H1 (cell line): ENCODE results near the gene SLC39A13. TPM values are rescaled to one million over a fixed set of nuclear protein-coding genes. Genes with fewer than 3 reads are reported as not detected.
A peak's percentile ranks its signal among the peaks of the same experiment; 100 is the strongest.

Experiments used
- CTCF ChIA-PET: fragments of 300-600 bp; sonication (Branson Sonifier 250); formaldehyde crosslinking; loops from one replicate; lab custom pipeline; 2021; ENCODE audit not compliant: partially characterized antibody; lab: Charles Lee
- POLR2A ChIA-PET: fragments of 300-600 bp; sonication (Branson Sonifier 250); formaldehyde crosslinking; loops from one replicate; lab custom pipeline; 2021; ENCODE audit warnings: inconsistent platforms; ENCODE audit not compliant: partially characterized antibody; lab: Charles Lee
- DNase-seq, 2 experiments: peaks; one replicate each; pipeline versions ENCODE4 v3.0.0 to v3.0.0-alpha.2; 2010 to 2022; ENCODE audit warnings: low spot score in 2 of 2, low read depth in 1 of 2, mixed read lengths in 1 of 2
- FAIRE-seq: peaks from 2 replicates; lab custom pipeline; 2011; peaks lifted over from hg19 to GRCh38; lab: Jason Lieb, UNC
- H2AFZ ChIP-seq: 2 replicates; pipeline ENCODE4 v1.8.1; 2012; ENCODE audit warnings: low read length, inconsistent platforms
- H2AK5ac ChIP-seq: 2 replicates; pipeline ENCODE4 v1.6.1; 2013; ENCODE audit warnings: low read depth, low read length
- H2BK120ac ChIP-seq: replicated peaks from 2 replicates; pipeline ENCODE3; 2013; ENCODE audit warnings: low read depth, low read length, inconsistent platforms
- H2BK12ac ChIP-seq: 2 replicates; pipeline ENCODE4 v1.6.1; 2013; ENCODE audit warnings: low read depth, low read length
- H2BK15ac ChIP-seq: 2 replicates; pipeline ENCODE4 v1.6.1; 2013; ENCODE audit warnings: low read length
- H2BK20ac ChIP-seq: 2 replicates; pipeline ENCODE4 v1.6.1; 2013; ENCODE audit warnings: low read length
- H2BK5ac ChIP-seq: 2 replicates; pipeline ENCODE4 v1.6.1; 2013; ENCODE audit warnings: low read depth, low read length
- H3K14ac ChIP-seq: 2 replicates; pipeline ENCODE4 v1.6.1; 2013; ENCODE audit warnings: inconsistent platforms; ENCODE audit not compliant: insufficient read length
- H3K18ac ChIP-seq: 2 replicates; pipeline ENCODE4 v1.6.1; 2013; ENCODE audit warnings: low read length; ENCODE audit errors: extremely low read depth
- H3K23ac ChIP-seq: 2 replicates; pipeline ENCODE4 v1.6.1; 2013; ENCODE audit warnings: inconsistent platforms; ENCODE audit not compliant: insufficient read length
- H3K23me2 ChIP-seq: 2 replicates; pipeline ENCODE4 v1.6.1; 2013; ENCODE audit warnings: low read depth, low read length
- H3K27ac ChIP-seq: 2 replicates; pipeline ENCODE4 v1.6.1; 2011; ENCODE audit warnings: low read depth, low read length, inconsistent platforms
- H3K27me3 ChIP-seq, 4 experiments: replicated peaks in 1 of 4; 1 replicate in 1 of 4; 2 replicates in 3 of 4; pipeline versions ENCODE4 v1.6.1 to v1.8.1; 2011 to 2013; ENCODE audit warnings: low read length in 3 of 4, mild to moderate bottlenecking in 3 of 4, inconsistent platforms in 2 of 4, mixed read lengths in 2 of 4, moderate library complexity in 1 of 4; ENCODE audit not compliant: control insufficient read depth in 3 of 4, insufficient read depth in 3 of 4; ENCODE audit errors: extremely low read depth in 1 of 4
- H3K36me3 ChIP-seq, 4 experiments: 2 replicates each; pipeline versions ENCODE4 v1.6.1 to v1.8.1; 2011 to 2013; ENCODE audit warnings: mild to moderate bottlenecking in 4 of 4, low read length in 3 of 4, moderate library complexity in 2 of 4, control low read depth in 1 of 4, inconsistent platforms in 1 of 4; ENCODE audit not compliant: insufficient read depth in 4 of 4, control insufficient read depth in 2 of 4
- H3K4ac ChIP-seq: replicated peaks from 2 replicates; pipeline ENCODE3; 2013; ENCODE audit warnings: low read length, low read depth, mixed read lengths, inconsistent platforms; ENCODE audit not compliant: insufficient read length
- H3K4me1 ChIP-seq, 4 experiments: replicated peaks in 1 of 4; 1 replicate in 1 of 4; 2 replicates in 3 of 4; pipeline versions ENCODE4 v1.6.1 to v1.8.1; 2011 to 2013; ENCODE audit warnings: low read length in 3 of 4, inconsistent platforms in 2 of 4, mixed read lengths in 1 of 4; ENCODE audit not compliant: insufficient read depth in 4 of 4, control insufficient read depth in 3 of 4
- H3K4me2 ChIP-seq, 2 experiments: 2 replicates each; pipeline versions ENCODE4 v1.6.1 to v1.8.1; 2011 to 2013; ENCODE audit warnings: low read depth in 2 of 2, low read length in 2 of 2, control low read depth in 1 of 2, inconsistent platforms in 1 of 2, mild to moderate bottlenecking in 1 of 2; ENCODE audit not compliant: insufficient read depth in 1 of 2
- H3K4me3 ChIP-seq, 4 experiments: fragments of 200-600, 300-600 bp in 1 of 4; sonication (generic), shearing (Covaris generic), sonication (Bioruptor Twin) in 1 of 4; 2 replicates each; pipeline versions ENCODE4 v1.5.1 to v1.8.1; 2011 to 2016; ENCODE audit warnings: low read length in 4 of 4, low read depth in 3 of 4, control low read depth in 2 of 4, inconsistent platforms in 2 of 4, mild to moderate bottlenecking in 2 of 4, mixed read lengths in 1 of 4, moderate library complexity in 1 of 4; ENCODE audit not compliant: insufficient read depth in 2 of 4; ENCODE audit errors: extremely low read depth in 1 of 4
- H3K56ac ChIP-seq: replicated peaks from 2 replicates; pipeline ENCODE3; 2013; ENCODE audit warnings: low read depth, mild to moderate bottlenecking, mixed read lengths, low read length, inconsistent platforms; ENCODE audit not compliant: insufficient read length
- H3K79me1 ChIP-seq: 2 replicates; pipeline ENCODE4 v1.6.1; 2013; ENCODE audit warnings: low read depth, low read length, control low read depth
- H3K79me2 ChIP-seq, 2 experiments: 2 replicates each; pipeline versions ENCODE4 v1.6.1 to v1.8.1; 2012 to 2013; ENCODE audit warnings: low read length in 2 of 2, mild to moderate bottlenecking in 2 of 2, inconsistent platforms in 1 of 2; ENCODE audit not compliant: insufficient read depth in 2 of 2, control insufficient read depth in 1 of 2
- H3K9ac ChIP-seq, 4 experiments: replicated peaks in 1 of 4; 1 replicate in 1 of 4; 2 replicates in 3 of 4; pipeline versions ENCODE4 v1.6.1 to v1.8.1; 2011 to 2013; ENCODE audit warnings: low read depth in 3 of 4, low read length in 3 of 4, control low read depth in 2 of 4, mild to moderate bottlenecking in 2 of 4, moderate library complexity in 2 of 4, inconsistent platforms in 1 of 4; ENCODE audit errors: extremely low read depth in 1 of 4
- H3K9me3 ChIP-seq, 2 experiments: 2 replicates each; pipeline versions ENCODE4 v1.6.1 to v1.8.1; 2012 to 2013; ENCODE audit warnings: mild to moderate bottlenecking in 2 of 2, moderate library complexity in 2 of 2, control low read depth in 1 of 2, inconsistent platforms in 1 of 2, low read depth in 1 of 2, low read length in 1 of 2, mixed read lengths in 1 of 2; ENCODE audit not compliant: insufficient read depth in 2 of 2
- H4K20me1 ChIP-seq, 2 experiments: replicated peaks in 1 of 2; 2 replicates each; pipeline versions ENCODE3 to v1.8.1; 2011 to 2013; ENCODE audit warnings: inconsistent platforms in 2 of 2, low read length in 2 of 2, mild to moderate bottlenecking in 1 of 2; ENCODE audit not compliant: insufficient read depth in 2 of 2, control insufficient read depth in 1 of 2
- H4K5ac ChIP-seq: 2 replicates; pipeline ENCODE4 v1.6.1; 2013; ENCODE audit warnings: low read length, low read depth, mixed read lengths, inconsistent platforms; ENCODE audit not compliant: insufficient read length
- H4K8ac ChIP-seq: 2 replicates; pipeline ENCODE4 v1.8.0; 2013; ENCODE audit warnings: mild to moderate bottlenecking, moderate library complexity, low read length, inconsistent platforms; ENCODE audit not compliant: insufficient read depth; ENCODE audit errors: extremely low read depth
- H4K91ac ChIP-seq: replicated peaks from 2 replicates; pipeline ENCODE3; 2013; ENCODE audit warnings: low read length, mixed read lengths, inconsistent platforms; ENCODE audit not compliant: insufficient read length
- HDAC6 ChIP-seq: IDR thresholded peaks from one replicate; pipeline ENCODE4 v1.7.1; 2012; ENCODE audit warnings: low read depth, mild to moderate bottlenecking, inconsistent platforms, low read length, moderate library complexity
- TEAD4 ChIP-seq: IDR thresholded peaks from 2 replicates; pipeline ENCODE4 v1.6.1; 2012; ENCODE audit warnings: low read depth, low read length, inconsistent platforms, mixed read lengths
- YY1 ChIP-seq: IDR thresholded peaks from 2 replicates; pipeline ENCODE4 v1.6.1; 2011; ENCODE audit warnings: low read depth, mild to moderate bottlenecking, low read length
- WGBS, 2 experiments: shearing (Covaris generic) in 1 of 2; methylation state at CpG; one replicate each; pipeline versions ENCODE4 v1.1.6 to v1.1.7; 2013 to 2015; ENCODE audit warnings: low lambda C conversion rate in 2 of 2, mixed read lengths in 2 of 2, inconsistent platforms in 1 of 2, low coverage in 1 of 2, missing lambda C conversion rate in 1 of 2; ENCODE audit not compliant: insufficient replicate concordance in 2 of 2, insufficient coverage in 1 of 2, insufficient read length in 1 of 2; ENCODE audit errors: extremely low coverage in 1 of 2, missing lambda C conversion rate in 1 of 2; 5-methylcytosine and 5-hydroxymethylcytosine counted together
- polyA plus RNA-seq, 7 experiments: library from polyadenylated mRNA; depleted of rRNA in 3 of 7; stranded (reverse) in 5 of 7; unstranded in 2 of 7; fragments of >200 nt in 5 of 7; fragments of 200-250 nt in 2 of 7; gene quantifications; 1 replicate in 5 of 7; 2 replicates in 1 of 7; 4 replicates in 1 of 7; pipeline versions ENCODE4 v1.2.1 to v1.2.3, GENCODE V29; 2011 to 2013; ENCODE audit warnings: missing spikeins in 2 of 7, mixed read lengths in 2 of 7
- total RNA-seq: library from RNA; stranded (reverse); fragmentation: NEBNext Ultra II Directional; extraction: Animal tissue kit (Norgen Biotek cat#: 25700); gene quantifications from 2 replicates; pipeline ENCODE4 v1.2.1, GENCODE V29; 2021

Gene SLC39A13
- total and polyA plus RNA-seq, 2 of the 8 experiments (the other 6 are each of a cell fraction or from before 2014, with no cell fraction given), result 23.2 to 30.0 TPM

- Histone ChIP-seq H3K4me2 (no peak overlapping the region), H2BK12ac (no peak overlapping the region), H3K9me3 (no peaks in the 10 kb centered on the region), H4K8ac (no peak overlapping the region), H2BK20ac (no peak overlapping the region), H2BK120ac (no peak overlapping the region), H4K5ac (no peak overlapping the region), H2AFZ (no peak overlapping the region), H3K4me3 (no peak overlapping the region), H3K4me1 (no peaks in the 10 kb centered on the region; a peak in 2 of 7 replicates), H4K91ac (no peak overlapping the region), H3K56ac (no peak overlapping the region), H3K23ac (no peak overlapping the region), H3K23me2 (no peaks in the 10 kb centered on the region), H3K4ac (no peak overlapping the region), H3K36me3 (no peaks in the 10 kb centered on the region), H2AK5ac (no peak overlapping the region), H3K9ac (no peak overlapping the region), H3K79me2 (no peaks in the 10 kb centered on the region), H2BK5ac (no peak overlapping the region), H4K20me1 (no peaks in the 10 kb centered on the region), H3K27ac (no peak overlapping the region), H3K18ac (no peak overlapping the region), H3K14ac (no peak overlapping the region), H3K27me3 (no peaks in the 10 kb centered on the region), H2BK15ac (no peak overlapping the region), H3K79me1 (no peaks in the 10 kb centered on the region)
- ChIA-PET POLR2A (no interaction called here), CTCF (no interaction called here)
- 97% methylated on average over 9 of the region's 9 CpGs; no CpG with 5 or more reads in 1 of the 2 experiments for WGBS, 2 experiments
- no peak for DNase-seq
- no peak for FAIRE-seq
- TF ChIP-seq TEAD4 (peak; percentile 86), YY1 (peak; percentile 39; the same call in 1 of the 2 replicates), HDAC6 (no peak)
These were observed 38.4 kb downstream of the SLC39A13 start for GRCh38 chr11:47446833-47447232.
